Endothelial cell of umbilical vein (primary cell): ENCODE data around the gene LRRC17.

Experiments used
- EZH2 ChIP-seq: IDR thresholded peaks from 2 replicates; pipeline ENCODE4 v1.6.1; 2012; ENCODE audit warnings: borderline replicate concordance, low read depth, mild to moderate bottlenecking, moderate library complexity, low read length, inconsistent platforms; ENCODE audit not compliant: severe bottlenecking
- FOS ChIP-seq: IDR thresholded peaks from 2 replicates; pipeline ENCODE4 v1.6.1; 2011; ENCODE audit warnings: mild to moderate bottlenecking, low read length, moderate library complexity, borderline replicate concordance; ENCODE audit not compliant: insufficient read depth
- GATA2 ChIP-seq: IDR thresholded peaks from 2 replicates; pipeline ENCODE4 v1.7.0; 2011; ENCODE audit warnings: low read depth, mild to moderate bottlenecking, moderate library complexity, mixed read lengths, low read length; ENCODE audit not compliant: insufficient read length, insufficient read depth
- JUN ChIP-seq: IDR thresholded peaks from 2 replicates; pipeline ENCODE4 v1.6.1; 2011; ENCODE audit warnings: borderline replicate concordance, low read depth; ENCODE audit not compliant: insufficient read length, insufficient read depth
- MAX ChIP-seq: IDR thresholded peaks from 2 replicates; pipeline ENCODE4 v1.6.1; 2011; ENCODE audit not compliant: insufficient read depth, insufficient read length
- POLR2A ChIP-seq: IDR thresholded peaks from 2 replicates; pipeline ENCODE4 v1.6.1; 2012; ENCODE audit warnings: low read depth, mild to moderate bottlenecking, control low read depth, low read length
- POLR2AphosphoS5 ChIP-seq: IDR thresholded peaks from 2 replicates; pipeline ENCODE4 v1.6.1; 2012; ENCODE audit warnings: low read depth, mild to moderate bottlenecking, control low read depth, low read length, moderate library complexity; ENCODE audit not compliant: insufficient read depth
- TF ChIP-seq, protein P1 (sequence below), 2 donors: IDR thresholded peaks; 1 replicate in 1 of 2; 2 replicates in 1 of 2; pipeline ENCODE4 v1.5.1; 2011; ENCODE audit warnings: low read length in 2 of 2, mild to moderate bottlenecking in 2 of 2, moderate library complexity in 2 of 2, control low read depth in 1 of 2, inconsistent platforms in 1 of 2, low read depth in 1 of 2; ENCODE audit not compliant: insufficient read depth in 1 of 2; ENCODE audit errors: extremely low read depth in 1 of 2

DNA sequence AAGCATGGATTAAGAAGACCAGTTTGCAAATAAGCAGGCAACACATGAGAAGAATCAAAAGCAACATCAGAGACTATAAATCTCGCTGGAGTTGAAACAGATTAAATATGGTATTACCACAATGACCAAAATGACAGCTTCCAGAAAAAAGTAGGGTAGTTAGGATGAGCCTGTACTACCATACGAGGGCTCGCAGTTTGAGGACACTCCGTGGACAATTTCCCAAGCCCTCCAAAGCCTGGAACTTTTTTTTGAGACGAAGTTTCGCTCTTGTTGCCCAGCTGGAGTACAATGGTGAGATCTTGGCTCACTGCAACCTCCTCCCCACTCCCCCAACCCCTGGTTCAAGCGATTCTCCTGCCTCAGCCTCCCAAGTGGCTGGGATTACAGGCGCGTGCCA, 1.0 kb downstream of the LRRC17 start:
- no peak for TF ChIP-seq POLR2AphosphoS5
- TF ChIP-seq, protein P1, sequence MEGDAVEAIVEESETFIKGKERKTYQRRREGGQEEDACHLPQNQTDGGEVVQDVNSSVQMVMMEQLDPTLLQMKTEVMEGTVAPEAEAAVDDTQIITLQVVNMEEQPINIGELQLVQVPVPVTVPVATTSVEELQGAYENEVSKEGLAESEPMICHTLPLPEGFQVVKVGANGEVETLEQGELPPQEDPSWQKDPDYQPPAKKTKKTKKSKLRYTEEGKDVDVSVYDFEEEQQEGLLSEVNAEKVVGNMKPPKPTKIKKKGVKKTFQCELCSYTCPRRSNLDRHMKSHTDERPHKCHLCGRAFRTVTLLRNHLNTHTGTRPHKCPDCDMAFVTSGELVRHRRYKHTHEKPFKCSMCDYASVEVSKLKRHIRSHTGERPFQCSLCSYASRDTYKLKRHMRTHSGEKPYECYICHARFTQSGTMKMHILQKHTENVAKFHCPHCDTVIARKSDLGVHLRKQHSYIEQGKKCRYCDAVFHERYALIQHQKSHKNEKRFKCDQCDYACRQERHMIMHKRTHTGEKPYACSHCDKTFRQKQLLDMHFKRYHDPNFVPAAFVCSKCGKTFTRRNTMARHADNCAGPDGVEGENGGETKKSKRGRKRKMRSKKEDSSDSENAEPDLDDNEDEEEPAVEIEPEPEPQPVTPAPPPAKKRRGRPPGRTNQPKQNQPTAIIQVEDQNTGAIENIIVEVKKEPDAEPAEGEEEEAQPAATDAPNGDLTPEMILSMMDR (IDR thresholded peaks at IDR 0.05; ENCODE audit: extremely low read depth in 1 of 2, insufficient read depth in 1 of 2, low read depth in 1 of 2, low read length in 2 of 2) = no peak
- no peak for TF ChIP-seq MAX
- no peak for TF ChIP-seq POLR2A
- TF ChIP-seq JUN = no peak
- TF ChIP-seq EZH2 = no peak
- no peak for TF ChIP-seq GATA2
- no peak for TF ChIP-seq FOS
